RWPE1 (cell line): ENCODE results near the gene CCT3.
A peak's percentile ranks its signal among the peaks of the same experiment; 100 is the strongest.

Source experiments
- CTCF ChIA-PET: fragments of 350-600 bp; sonication (Branson Sonifier 250); formaldehyde crosslinking; extraction: SDS; loops from one replicate; lab custom pipeline; 2021; lab: Yijun Ruan, JAX
- POLR2A ChIA-PET: fragments of 400-600 bp; formaldehyde crosslinking; extraction: SDS; loops from one replicate; lab custom pipeline; 2020; ENCODE audit warnings: antibody characterized with exemption; ENCODE audit not compliant: low non-redundant PET; lab: Yijun Ruan, JAX
- DNase-seq: peaks from one replicate; pipeline ENCODE4 v3.0.0; 2012; ENCODE audit warnings: low spot score
- H3K27ac ChIP-seq: fragments of 450-650 bp; 2 replicates; pipeline ENCODE4 v1.5.1; 2017
- CTCF ChIP-seq: fragments of 450-650 bp; conservative IDR thresholded peaks from 2 replicates; pipeline ENCODE4 v1.5.1; 2017; ENCODE audit warnings: low read depth, mild to moderate bottlenecking

CCT3 gene

GRCh38 chr1:156368889-156369684 is 31.0 kb upstream of the CCT3 start, which contains the start of gene RHBG:
Gene RHBG (plus strand): TSS chr1:156369211. CDS start chr1:156369250, 39 bp downstream.
- TF ChIP-seq CTCF = no peak
- H3K27ac ChIP-seq = no peak within 1 kb of the TSS
- DNase-seq = peak; percentile 48
- POLR2A ChIA-PET = interaction anchor here (0.5 kb wide), 1 partner anchor 149 kb away, joined by 3 read pairs; no protein-coding TSS in a partner anchor
- CTCF ChIA-PET = interaction anchor here (0.6 to 1.7 kb wide), 3 partner anchors 17 to 276 kb away, joined by 3 to 5 read pairs (median 3); no protein-coding TSS in a partner anchor

DNA sequence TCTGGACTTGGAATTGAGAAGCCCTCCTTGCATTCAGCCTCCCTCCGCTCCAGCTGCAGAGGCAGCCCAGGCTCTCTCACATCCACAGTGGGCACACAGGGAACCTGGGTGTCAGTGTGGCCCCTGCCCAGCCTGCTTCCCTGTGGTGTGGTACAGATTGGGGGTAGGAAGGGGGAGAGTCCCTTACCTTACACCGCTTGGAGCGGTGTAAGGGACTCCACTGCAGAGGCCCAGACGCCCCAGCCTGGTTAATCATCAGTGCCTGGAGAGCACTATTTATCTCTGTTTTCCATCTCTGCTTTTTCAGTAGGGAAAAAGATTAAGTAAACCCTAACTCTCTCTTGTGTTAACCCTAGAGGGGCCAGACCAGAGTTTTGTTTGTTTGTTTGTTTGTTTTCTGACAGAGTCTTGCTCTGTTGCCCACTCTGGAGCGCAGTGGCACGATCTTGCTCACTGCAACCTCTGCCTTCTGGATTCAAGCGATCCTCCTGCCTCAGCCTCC is 30.1 kb upstream of the CCT3 start:
- POLR2A ChIA-PET = no interaction called here
- no peak for TF ChIP-seq CTCF
- H3K27ac ChIP-seq = no peak overlapping the region
- DNase-seq = no peak
- CTCF ChIA-PET = interaction anchor here (1.7 kb wide), 1 partner anchor 17 kb away, joined by 5 read pairs; no protein-coding TSS in a partner anchor

GRCh38 chr1:156367383-156368156 is 29.5 kb upstream of the CCT3 start:
- CTCF ChIA-PET = no interaction called here
- DNase-seq = no peak
- POLR2A ChIA-PET = no interaction called here
- no peak overlapping the region for H3K27ac ChIP-seq
- TF ChIP-seq CTCF = no peak

- no peak overlapping the region for H3K27ac ChIP-seq
- no peak for TF ChIP-seq CTCF
- ChIA-PET POLR2A (no interaction called here), CTCF (interaction anchor here (0.6 to 1.3 kb wide), 3 partner anchors 17 to 69 kb away, joined by 3 to 5 read pairs (median 4); no protein-coding TSS in a partner anchor)
- DNase-seq = no peak
These were observed 28.5 kb upstream of the CCT3 start for GRCh38 chr1:156366378-156367166.

DNA sequence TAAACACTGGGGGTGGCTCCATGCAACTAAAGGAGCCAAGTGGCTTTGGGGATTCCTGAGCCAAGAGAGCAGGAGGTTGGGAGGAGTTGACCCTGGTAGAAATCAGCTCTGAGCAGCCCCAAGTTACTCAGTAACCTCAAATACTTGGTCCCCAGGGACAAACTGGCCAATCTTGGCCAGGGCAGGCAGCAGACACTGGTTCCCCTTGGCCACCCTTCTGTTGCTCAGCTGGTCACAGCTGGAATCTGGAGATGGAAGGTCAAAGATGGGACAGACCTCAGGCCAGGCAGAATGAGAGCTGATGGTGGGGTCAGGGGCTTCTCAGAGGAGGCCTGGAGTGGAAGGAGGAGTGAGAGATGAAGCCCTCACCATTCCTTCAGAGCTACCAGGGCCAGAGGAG is 27.7 kb upstream of the CCT3 start:
- DNase-seq = no peak
- CTCF ChIA-PET = interaction anchor here (1.1 to 1.3 kb wide), 2 partner anchors 18 to 20 kb away, joined by 3 to 4 read pairs; no protein-coding TSS in a partner anchor
- no peak for TF ChIP-seq CTCF
- POLR2A ChIA-PET = no interaction called here
- H3K27ac ChIP-seq = no peak overlapping the region
